ENCODE measurements around the gene SLIT3. TPM values are rescaled to one million over a fixed set of nuclear protein-coding genes. Genes with fewer than 3 reads are reported as not detected.

SLIT3 gene
- total RNA-seq, 1 experiment from 2014 or later = 0.92 TPM

DNA sequence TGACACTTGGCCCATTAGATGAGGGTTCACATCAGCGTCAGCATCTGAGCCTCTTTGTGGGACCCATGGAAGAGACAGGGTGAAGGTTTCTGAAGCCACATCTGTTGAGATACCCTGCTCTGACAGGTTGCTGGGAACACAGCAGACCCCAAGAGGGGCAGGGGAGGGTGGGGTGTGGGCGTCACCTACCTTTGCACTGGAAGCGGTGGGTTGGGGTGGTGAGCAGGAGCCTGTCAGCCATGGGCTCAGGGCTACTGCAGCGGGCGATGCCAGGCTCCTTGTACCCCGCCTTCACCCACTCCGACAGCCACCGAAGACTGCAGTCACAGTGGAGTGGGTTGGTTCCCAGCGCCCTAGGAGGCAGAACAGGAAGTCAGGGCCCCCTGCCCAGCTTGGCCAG is 590.2 kb downstream of the SLIT3 start:
- Histone ChIP-seq H3K23ac (ENCODE audit: insufficient read length, low read depth, low read length) (no peak overlapping the region), H3K4me1 (ENCODE audit: insufficient read depth, low read length) (no peaks in the 10 kb centered on the region), H3K27ac (ENCODE audit: insufficient read length, low read depth, low read length) (no peak overlapping the region), H3K79me1 (ENCODE audit: insufficient read depth, low read depth, low read length, poor library complexity, severe bottlenecking) (no peaks in the 10 kb centered on the region), H3K18ac (ENCODE audit: insufficient read length, low read depth, low read length) (no peak overlapping the region), H2BK15ac (ENCODE audit: low read depth, low read length) (no peak overlapping the region), H2BK120ac (ENCODE audit: low read depth, low read length, poor library complexity, severe bottlenecking) (no peak overlapping the region), H4K91ac (ENCODE audit: insufficient read length, low read depth, low read length) (no peak overlapping the region), H2AK5ac (ENCODE audit: insufficient read length, low read length) (no peak overlapping the region), H3K23me2 (ENCODE audit: insufficient read length, low read depth, low read length, poor library complexity, severe bottlenecking) (no peaks in the 10 kb centered on the region), H3K27me3 (ENCODE audit: insufficient read depth, low read length) (no peaks in the 10 kb centered on the region; the same call in 1 of the 2 replicates), H3K4me2 (ENCODE audit: insufficient read depth, insufficient read length, low read length) (no peak overlapping the region), H3K14ac (ENCODE audit: insufficient read depth, low read length) (no peak overlapping the region), H3K4ac (ENCODE audit: low read depth, low read length) (no peak overlapping the region), H3K56ac (ENCODE audit: insufficient read length, low read depth, low read length) (no peak overlapping the region), H4K20me1 (ENCODE audit: control insufficient read depth, insufficient read depth, insufficient read length) (no peaks in the 10 kb centered on the region), H4K8ac (replicated peaks; ENCODE audit: insufficient read length, low read depth, low read length) (no peak overlapping the region), H3K9ac (ENCODE audit: extremely low read depth, insufficient read length, low read length) (no peak overlapping the region), H3K79me2 (ENCODE audit: insufficient read depth, low read length) (no peaks in the 10 kb centered on the region), H2BK12ac (ENCODE audit: insufficient read length, low read depth, low read length) (no peak overlapping the region), H2BK20ac (ENCODE audit: low read depth, low read length, poor library complexity, severe bottlenecking) (no peak overlapping the region), H3K9me3 (ENCODE audit: control insufficient read depth, low read depth, low read length) (no peaks in the 10 kb centered on the region), H2BK5ac (ENCODE audit: insufficient read length, low read length) (no peak overlapping the region), H4K5ac (ENCODE audit: insufficient read length, low read depth, low read length) (no peak overlapping the region), H2AFZ (ENCODE audit: low read length) (no peak overlapping the region), H3T11ph (ENCODE audit: low read length) (no peak overlapping the region)
- Mint-ChIP-seq H3K27ac (no peak overlapping the region), H3K4me3 (no peak overlapping the region), H3K27me3 (ENCODE audit: low read depth) (no peaks in the 10 kb centered on the region), H3K4me1 (peaks cover 19 to 21% of the 10 kb centered on the region in 2 experiments), H3K36me3 (ENCODE audit: insufficient read depth in 1 of 3, low read depth in 3 of 3) (no peaks in the 10 kb centered on the region), H3K9me3 (no peaks in the 10 kb centered on the region)
- DNase-seq = no peak
- no CpG with 5 or more reads among the region's 9 CpGs for WGBS (ENCODE audit: extremely low coverage, insufficient read length, low lambda C conversion rate)
- TF ChIP-seq, protein P1, sequence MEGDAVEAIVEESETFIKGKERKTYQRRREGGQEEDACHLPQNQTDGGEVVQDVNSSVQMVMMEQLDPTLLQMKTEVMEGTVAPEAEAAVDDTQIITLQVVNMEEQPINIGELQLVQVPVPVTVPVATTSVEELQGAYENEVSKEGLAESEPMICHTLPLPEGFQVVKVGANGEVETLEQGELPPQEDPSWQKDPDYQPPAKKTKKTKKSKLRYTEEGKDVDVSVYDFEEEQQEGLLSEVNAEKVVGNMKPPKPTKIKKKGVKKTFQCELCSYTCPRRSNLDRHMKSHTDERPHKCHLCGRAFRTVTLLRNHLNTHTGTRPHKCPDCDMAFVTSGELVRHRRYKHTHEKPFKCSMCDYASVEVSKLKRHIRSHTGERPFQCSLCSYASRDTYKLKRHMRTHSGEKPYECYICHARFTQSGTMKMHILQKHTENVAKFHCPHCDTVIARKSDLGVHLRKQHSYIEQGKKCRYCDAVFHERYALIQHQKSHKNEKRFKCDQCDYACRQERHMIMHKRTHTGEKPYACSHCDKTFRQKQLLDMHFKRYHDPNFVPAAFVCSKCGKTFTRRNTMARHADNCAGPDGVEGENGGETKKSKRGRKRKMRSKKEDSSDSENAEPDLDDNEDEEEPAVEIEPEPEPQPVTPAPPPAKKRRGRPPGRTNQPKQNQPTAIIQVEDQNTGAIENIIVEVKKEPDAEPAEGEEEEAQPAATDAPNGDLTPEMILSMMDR (conservative IDR thresholded peaks at IDR 0.05) = no peak
